GM12892 (cell line): ENCODE results near the gene AGR2.
"Not testable (repeated sequence)": the region's sequence is repeated elsewhere in the genome, so short reads cannot be mapped to it uniquely, and the experiment has no call there.

Experiments used
- DNase-seq: peaks from one replicate; pipeline ENCODE4 v3.0.0; 2011; ENCODE audit not compliant: insufficient read length
- FAIRE-seq: peaks from 2 replicates; lab custom pipeline; 2011; peaks lifted over from hg19 to GRCh38; lab: Jason Lieb, UNC
- POLR2A ChIP-seq: IDR thresholded peaks from 2 replicates; pipeline ENCODE4 v1.6.1; 2011; ENCODE audit warnings: low read depth, low read length, control low read depth
- POLR2AphosphoS5 ChIP-seq: IDR thresholded peaks from 2 replicates; pipeline ENCODE4 v1.6.1; 2011; ENCODE audit warnings: low read depth, low read length, control low read depth
- TAF1 ChIP-seq: IDR thresholded peaks from 2 replicates; pipeline ENCODE4 v1.6.1; 2011; ENCODE audit warnings: low read depth, mild to moderate bottlenecking, control low read depth, low read length, borderline replicate concordance

The AGR2 gene

GRCh38 chr7:16786257-16786656, 18.5 kb downstream of the AGR2 start:
- no peak for DNase-seq
- no peak for FAIRE-seq
- TF ChIP-seq POLR2A: no peak
- no peak for TF ChIP-seq POLR2AphosphoS5
- TF ChIP-seq TAF1: no peak

DNA sequence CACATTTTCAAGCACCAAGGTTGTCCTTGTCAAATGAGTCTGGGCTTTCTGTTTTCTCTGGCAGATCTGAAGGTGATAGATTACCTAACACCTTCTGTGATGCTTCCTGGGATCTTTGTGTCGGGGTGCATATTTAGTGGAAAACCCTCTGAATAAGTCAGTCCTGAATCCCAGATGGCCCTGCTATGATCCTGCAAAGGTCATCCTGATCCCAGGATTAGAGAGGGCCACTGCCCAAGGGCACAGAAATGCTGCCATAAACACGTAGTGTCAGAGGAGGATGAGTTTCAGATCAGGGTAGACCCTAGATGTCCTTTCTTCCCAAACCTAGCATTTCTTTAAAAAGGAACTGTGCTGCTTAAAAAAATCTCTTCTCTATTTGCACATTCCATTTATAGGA, 19.0 kb downstream of the AGR2 start:
- no peak for FAIRE-seq
- no peak for DNase-seq
- no peak for TF ChIP-seq POLR2AphosphoS5
- no peak for TF ChIP-seq POLR2A
- no peak for TF ChIP-seq TAF1

DNA sequence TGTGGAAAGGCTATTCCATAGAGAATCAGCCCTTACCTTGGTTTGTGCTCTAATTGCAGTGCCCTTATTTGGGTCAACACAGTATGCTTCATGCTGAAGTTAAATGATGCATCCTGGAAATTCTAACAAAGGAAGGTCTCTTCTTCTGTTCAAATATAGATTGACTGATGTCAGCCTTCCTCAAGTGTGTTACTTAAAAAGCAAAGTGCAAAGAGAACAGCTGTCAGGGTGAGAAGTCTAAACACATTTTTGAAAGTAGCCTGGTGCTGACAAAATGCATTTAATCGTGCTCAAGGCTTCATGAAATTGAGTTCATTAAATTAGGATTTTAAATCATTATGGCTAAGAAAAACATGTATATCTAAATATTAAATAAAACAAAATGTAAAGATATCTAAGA, 19.5 kb downstream of the AGR2 start:
- DNase-seq (no peak), FAIRE-seq (no peak)
- TF ChIP-seq TAF1 (no peak), POLR2A (no peak), POLR2AphosphoS5 (no peak)

- TF ChIP-seq POLR2A (no peak), POLR2AphosphoS5 (no peak), TAF1 (no peak)
- FAIRE-seq: no peak
- no peak for DNase-seq
Measured at GRCh38 chr7:16780596-16780995, 24.2 kb downstream of the AGR2 start.

GRCh38 chr7:16779051-16779450, 25.7 kb downstream of the AGR2 start:
- TF ChIP-seq TAF1 (no peak), POLR2AphosphoS5 (no peak), POLR2A (no peak)
- FAIRE-seq (no peak), DNase-seq (no peak)

GRCh38 chr7:16778476-16778875, 26.3 kb downstream of the AGR2 start:
- no peak for DNase-seq
- no peak for TF ChIP-seq POLR2AphosphoS5
- TF ChIP-seq TAF1: no peak
- TF ChIP-seq POLR2A: no peak
- no peak for FAIRE-seq

DNA sequence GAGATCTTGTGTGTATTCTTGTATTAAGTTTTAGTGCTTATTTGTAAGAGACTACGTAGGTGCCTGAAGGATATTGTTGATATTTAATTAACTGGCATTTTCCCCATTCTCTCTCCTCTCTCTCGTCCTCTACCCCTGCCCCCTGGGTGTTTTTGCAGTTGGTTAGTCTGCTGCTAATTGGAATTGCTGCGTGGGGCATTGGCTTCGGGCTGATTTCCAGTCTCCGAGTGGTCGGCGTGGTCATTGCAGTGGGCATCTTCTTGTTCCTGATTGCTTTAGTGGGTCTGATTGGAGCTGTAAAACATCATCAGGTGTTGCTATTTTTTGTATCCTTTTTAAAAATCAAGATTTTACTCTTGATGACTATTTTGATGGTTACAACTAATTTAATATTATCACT, 28.7 kb downstream of the AGR2 start:
- FAIRE-seq: no peak
- no peak for TF ChIP-seq POLR2AphosphoS5
- DNase-seq: no peak

DNA sequence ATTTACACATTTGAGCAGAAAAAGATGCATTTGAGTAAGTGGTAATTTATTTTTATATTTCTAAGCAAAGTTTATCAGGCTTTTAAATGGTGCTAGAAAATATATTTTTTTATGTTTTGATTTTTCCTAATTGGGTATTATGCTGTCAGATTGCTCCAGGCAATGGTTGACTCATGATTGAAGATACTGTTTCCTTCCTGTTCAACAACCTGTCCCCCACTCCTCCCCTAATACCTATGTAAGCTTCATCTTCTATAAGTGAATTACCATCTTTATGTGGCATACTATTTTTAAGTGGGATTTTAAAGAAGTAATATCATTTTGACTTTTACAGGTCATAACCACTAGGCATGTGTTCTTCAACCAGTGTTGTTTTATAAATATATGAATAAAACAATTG, 29.8 kb downstream of the AGR2 start:
- TF ChIP-seq POLR2A (no peak), TAF1 (no peak), POLR2AphosphoS5 (no peak)
- no peak for DNase-seq
- FAIRE-seq: no peak

- DNase-seq: no peak
- no peak for TF ChIP-seq POLR2A
- TF ChIP-seq POLR2AphosphoS5: no peak
- TF ChIP-seq TAF1: no peak
- FAIRE-seq: no peak
Measured at GRCh38 chr7:16774294-16774693, 30.5 kb downstream of the AGR2 start.

DNA sequence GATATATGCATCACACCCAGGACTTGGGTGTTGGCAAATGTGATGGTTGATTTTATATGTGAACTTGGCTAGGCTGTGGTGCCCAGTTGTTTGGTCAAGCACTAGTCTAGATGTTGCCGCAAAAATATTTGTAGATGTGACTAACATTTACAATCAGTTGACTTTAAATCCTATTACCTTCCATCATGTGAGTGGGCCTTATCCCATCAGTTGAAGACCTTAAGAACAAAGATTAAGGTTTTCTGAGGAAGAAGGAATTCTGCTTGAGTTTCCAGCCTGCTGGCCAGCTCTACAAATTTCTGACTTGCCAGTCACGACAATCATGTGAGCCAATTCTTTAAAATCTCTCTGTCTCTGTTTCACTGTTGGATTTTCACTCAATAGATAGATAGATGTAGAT, 30.9 kb downstream of the AGR2 start:
- DNase-seq: no peak
- no peak for FAIRE-seq
- no peak for TF ChIP-seq TAF1
- TF ChIP-seq POLR2A: no peak
- no peak for TF ChIP-seq POLR2AphosphoS5

DNA sequence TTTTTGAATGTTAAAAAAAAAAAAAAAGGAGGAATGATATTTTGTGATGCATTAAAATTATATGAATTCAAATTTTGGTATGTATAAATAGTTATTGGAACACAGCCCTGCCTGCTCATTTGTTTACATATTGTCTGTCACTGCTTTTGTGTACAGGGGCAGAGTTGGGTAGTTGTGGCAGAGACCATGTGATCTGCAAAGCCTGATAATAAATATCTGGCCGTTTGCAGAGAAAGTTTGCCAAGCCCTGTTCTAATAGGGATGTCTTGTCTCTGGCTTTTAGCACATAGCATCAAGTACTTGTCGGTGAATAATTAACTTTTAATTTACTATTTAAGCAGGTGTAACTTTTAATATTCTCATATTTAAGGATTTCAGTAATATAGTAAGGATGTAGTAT, 31.5 kb downstream of the AGR2 start:
- FAIRE-seq: no peak
- TF ChIP-seq TAF1 (no peak), POLR2A (no peak), POLR2AphosphoS5 (no peak)
- DNase-seq: no peak

DNA sequence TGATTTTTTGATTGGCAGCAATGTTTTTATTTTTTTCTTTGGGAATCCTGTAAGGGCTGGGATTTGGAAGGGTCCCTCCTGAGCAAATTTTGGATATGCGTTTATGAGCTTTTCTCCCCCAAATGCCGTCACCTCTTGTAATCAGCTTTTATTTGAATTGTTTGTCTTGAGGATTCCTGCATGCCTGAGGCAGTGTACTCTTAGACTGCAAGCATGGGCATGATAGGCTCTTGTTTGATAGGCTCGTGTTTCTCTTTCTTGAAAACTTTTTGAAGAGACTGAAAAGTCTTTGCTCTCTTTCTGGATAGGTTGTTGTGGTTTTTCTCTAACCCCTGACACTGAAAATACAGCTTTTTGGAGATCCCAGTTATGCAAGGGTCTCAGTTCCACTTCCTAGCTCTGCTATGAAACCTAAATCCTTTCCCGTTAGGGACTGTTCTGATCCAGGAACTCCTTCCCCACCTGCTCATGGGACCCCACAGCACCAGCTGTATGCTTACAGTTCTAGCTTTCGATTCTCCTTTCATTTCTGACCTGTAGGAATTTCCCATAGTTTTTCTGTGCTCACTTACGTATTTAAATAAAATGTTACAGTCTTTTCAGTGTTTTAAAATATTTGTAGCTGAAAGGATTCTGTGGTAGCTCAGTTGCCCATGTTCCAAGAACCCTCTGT, 34.0 kb downstream of the AGR2 start:
- DNase-seq (no peak), FAIRE-seq (no peak)
- no peak for TF ChIP-seq POLR2AphosphoS5
- no peak for TF ChIP-seq TAF1
- TF ChIP-seq POLR2A: no peak

GRCh38 chr7:16769994-16770393, 34.8 kb downstream of the AGR2 start:
- FAIRE-seq, DNase-seq: not testable (repeated sequence)
